NCI-H446 (cell line): ENCODE data around the gene FERD3L.

ENCODE experiments used
- DNase-seq, 2 experiments: peaks; one replicate each; lab custom pipeline; 2025; lab: John Stamatoyannopoulos, UW

FERD3L gene

DNA sequence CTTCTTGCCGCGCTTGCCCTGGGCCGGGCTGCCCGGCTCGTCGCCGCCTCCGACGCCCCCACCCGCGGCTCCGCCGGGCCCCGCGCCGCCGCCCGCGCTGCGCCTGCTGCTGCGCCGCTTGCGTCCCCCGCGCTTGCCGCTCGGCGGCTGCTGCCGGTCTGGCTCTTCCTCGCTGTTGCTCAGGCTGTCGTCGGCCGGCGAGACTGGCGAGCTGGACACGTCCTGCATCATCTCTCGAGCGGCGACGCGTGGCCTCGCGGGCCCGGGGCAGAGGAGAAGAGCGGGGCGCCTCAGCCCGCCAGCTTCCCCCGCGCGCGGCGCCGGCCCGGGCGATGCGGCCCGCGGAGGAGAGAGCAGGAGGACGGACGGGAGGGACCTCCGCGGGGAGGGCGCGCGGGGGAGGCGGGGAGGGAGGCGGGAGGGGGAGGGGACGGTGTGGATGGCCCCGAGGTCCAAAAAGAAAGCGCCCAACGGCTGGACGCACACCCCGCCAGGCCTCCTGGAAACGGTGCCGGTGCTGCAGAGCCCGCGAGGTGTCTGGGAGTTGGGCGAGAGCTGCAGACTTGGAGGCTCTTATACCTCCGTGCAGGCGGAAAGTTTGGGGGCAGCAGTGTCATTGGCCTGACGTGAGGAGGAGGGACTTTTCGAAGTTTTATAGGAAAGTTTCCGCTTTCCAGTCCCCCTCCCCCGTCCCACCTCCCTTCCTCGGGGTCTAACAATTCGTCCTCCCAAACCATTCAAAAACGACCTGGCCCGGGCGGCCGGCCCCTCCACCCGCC lies 27.9 kb downstream of the FERD3L start, which contains the start of gene TWIST1:
TWIST1 (minus strand) TSS at position 546 of the 779 bp plus-strand sequence; CDS start at position 231, 315 bp downstream.
- peak in 1 of 2 experiments; percentile 64 for DNase-seq

DNA sequence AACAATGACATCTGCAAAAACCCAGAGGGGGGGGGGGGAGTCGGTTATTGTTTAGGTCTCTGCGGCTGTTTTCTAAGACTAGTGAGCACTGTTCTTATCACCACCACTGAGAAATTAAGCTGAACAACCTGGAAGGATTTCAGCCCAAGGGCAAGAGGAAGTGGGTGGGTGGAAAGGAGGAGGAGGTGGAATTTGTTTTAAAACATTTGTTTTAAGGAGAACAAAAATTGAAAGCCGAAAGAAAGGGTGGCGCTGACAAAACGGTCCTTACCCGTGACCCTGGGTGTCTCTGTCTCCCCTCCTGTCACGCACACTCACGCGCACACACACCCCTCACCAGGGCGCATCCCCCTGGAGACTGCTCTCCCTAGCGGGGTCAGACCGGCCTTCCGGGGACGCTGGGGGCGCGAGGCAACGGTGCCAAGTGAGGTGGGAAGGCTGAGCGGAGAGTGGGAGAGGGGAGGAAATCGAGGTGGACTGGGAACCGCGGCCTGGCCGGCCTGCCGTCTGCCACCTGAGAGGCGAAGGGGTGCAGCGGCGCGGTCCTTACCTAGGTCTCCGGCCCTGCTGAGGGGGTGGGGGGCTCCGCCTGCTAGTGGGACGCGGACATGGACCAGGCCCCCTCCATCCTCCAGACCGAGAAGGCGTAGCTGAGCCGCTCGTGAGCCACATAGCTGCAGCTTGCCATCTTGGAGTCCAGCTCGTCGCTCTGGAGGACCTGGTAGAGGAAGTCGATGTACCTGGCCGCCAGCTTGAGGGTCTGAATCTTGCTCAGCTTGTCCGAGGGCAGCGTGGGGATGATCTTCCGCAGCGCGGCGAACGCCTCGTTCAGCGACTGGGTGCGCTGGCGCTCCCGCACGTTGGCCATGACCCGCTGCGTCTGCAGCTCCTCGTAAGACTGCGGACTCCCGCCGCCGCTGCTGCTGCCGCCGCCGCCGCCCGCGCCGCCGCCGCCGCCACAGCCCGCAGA lies 28.8 kb downstream of the FERD3L start:
- DNase-seq, result peak; percentile 27 to 44

DNA sequence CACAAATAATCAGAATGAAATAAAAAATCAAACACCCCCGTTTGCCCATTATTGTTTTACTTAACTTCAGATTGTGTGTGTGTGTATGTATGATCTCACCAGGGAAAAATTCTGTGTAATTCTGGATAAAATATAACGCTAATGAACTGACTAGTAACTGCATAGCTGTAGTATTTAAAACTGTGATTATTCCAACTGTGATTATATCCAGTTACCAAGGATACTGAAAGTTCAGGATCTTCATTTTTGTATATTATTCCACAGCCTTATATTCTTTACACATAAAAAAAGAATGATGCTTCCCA lies 30.7 kb downstream of the FERD3L start:
- no peak for DNase-seq

DNA sequence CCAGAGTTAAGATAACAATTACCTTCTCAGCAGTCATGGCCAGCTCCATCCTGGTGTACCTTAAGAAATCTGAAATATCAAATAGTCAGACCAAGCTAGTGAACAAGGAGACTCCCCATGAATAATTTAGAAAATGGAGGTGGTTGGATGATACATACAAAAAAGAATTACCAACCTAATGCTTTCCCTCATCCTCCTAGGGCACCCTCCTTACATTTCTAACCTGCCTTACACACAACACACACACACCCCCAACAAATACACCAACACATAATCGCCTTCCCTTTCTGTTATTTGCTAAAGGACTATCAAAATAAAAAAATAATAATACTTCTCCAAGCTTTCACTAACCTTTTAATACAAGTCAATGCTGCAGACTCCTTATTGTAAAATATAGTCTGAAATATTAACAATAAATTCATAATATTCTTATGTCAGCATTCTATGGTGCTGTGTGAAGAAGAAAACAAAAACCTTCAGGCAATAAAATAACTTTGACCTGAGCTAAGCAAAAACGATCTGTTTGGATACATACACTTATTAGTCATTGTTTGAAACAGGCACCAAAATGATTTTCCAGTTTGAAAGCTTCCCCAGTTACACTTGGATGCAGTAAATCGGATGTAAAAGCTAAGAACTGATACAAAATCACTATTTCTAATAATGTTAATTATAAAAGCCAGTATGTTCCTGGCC lies 31.2 kb downstream of the FERD3L start:
- no peak for DNase-seq

DNA sequence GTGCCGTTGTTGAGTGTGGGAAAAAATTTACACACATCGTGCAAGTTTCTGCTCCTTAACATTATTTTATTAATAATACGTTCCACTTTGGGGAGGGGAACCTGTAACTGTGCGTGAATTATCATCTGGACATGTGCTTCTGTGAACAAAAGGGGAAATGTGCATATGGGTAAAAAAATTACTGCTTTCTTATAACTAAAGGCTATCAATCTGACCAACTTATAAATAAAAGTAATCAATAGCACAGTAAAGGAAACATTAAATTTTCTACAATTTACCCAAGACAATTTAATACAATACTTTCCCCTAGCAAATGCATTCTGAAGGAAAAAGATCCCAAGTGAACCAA lies 32.2 kb downstream of the FERD3L start:
- no peak for DNase-seq

DNA sequence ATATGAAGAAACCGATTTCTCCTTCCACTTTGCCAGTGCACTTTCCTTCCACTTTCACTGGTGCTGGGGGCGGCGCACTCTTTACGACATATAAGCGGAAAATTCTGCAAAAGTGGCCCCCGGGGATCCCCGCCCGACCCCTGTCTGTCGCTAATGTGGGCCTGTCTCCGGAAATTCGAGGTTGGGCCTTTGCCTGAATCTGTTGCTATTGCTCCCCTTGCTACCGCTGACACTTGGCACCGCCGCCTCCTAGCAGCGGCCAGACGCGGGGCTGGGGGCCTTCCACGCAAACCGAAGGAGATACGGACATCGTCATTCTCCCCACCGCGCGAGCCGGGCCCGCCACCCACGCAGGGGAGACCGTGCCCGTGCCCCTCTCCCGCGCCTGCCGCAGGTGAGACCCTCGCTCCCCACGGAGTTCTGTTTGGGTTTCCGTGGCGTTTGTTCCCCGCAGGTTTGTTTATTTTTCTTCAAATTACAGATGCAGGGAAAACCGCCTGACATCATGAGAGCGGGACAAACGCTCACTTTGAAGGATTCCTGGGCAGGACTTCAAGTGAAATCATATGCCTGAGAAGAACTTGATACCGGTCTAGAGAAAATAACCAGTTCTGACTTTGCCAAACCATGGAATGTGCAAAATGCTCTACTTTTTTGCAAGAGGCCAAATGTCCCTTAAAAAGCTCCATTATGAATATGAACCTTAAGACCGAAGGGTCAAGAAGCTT lies 32.8 kb downstream of the FERD3L start:
- no peak for DNase-seq

DNA sequence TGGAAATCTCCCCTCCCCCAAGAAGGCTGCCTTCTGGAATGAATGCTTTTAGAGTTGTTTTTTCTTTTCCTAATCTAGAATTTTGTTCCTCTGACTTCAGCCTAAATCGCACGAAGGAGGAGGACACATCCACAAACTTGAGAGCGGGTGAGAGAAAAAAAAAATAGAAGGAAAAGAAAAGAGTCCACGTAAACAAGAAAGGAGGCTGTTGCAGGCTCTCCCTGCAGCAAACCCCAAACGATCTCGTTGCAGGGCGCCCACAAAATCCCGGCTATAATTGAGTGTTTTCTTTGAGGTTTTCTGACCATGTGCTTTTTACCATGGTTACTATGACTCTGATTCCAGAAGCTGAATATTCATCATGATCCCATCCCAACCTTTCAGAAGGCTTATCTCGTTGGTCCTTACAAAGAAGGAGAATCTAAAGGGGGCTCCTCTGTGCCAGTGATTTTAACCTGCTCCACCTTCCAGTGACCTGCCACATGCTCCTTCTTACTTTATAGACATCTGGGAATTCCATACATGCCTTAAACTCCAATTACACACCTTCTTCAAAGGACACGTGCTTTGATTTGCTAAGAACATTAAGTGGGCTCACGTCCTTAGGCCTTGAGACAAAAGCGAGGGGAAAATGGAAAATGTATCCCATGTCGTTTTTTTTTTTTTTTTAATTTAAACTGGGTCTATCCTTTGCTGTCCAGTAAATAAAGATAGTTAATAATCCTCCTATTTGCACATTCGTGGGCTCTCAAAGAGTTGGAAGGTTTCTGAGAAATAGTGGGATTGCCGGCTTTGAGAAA lies 33.5 kb downstream of the FERD3L start:
- no peak for DNase-seq

DNA sequence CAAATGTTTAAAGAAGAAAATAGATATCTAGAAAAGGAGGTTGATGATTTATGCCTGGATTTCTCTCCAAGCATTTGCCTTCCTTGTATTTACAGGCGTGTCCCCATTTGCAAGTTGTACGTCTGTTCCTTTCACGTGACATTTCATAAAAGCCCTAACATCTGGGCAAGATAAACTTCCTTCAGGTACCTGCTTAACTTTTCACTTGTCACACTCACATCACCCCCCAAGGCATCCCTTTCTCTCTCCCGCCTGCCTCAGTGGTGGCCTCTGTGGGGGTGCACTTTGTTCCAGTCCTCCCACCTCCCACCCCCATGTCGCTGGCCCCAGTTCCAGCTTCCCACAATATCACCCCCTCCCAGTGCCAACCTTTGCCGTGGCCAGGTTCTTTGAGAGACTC lies 34.4 kb downstream of the FERD3L start:
- no peak for DNase-seq

DNA sequence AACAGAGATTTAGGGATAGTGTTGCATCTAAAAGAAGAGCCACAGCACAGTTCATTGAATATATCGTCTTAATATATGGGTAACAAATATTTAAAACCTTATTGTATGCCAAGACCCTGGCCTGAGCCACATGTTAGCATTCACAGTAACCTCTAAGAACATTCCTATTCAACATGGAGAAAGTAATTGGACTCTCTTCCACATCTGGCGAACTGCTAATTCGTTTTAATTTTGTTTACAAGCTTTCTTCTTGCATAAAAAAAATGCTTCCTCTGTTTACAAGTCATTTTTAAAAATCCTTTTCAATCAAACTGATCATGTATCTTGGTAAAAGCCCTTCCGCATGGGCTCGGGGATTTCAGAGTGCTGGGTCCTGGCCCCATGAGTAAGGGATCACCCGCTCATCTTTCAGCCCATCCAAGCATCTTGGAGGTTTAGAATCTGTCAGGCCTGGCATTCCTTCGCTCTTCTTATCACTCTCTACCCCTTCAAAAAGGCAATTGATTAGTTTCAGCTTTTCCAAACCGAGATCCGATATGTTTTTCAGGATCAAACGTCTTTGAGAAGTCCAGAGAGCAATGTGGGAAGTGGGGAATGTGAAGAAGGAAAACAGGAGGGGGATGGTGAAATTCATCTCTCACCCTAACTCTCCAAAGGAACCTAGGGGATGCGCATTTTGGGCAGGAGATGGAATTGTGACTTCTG lies 35.0 kb downstream of the FERD3L start:
- no peak for DNase-seq

DNA sequence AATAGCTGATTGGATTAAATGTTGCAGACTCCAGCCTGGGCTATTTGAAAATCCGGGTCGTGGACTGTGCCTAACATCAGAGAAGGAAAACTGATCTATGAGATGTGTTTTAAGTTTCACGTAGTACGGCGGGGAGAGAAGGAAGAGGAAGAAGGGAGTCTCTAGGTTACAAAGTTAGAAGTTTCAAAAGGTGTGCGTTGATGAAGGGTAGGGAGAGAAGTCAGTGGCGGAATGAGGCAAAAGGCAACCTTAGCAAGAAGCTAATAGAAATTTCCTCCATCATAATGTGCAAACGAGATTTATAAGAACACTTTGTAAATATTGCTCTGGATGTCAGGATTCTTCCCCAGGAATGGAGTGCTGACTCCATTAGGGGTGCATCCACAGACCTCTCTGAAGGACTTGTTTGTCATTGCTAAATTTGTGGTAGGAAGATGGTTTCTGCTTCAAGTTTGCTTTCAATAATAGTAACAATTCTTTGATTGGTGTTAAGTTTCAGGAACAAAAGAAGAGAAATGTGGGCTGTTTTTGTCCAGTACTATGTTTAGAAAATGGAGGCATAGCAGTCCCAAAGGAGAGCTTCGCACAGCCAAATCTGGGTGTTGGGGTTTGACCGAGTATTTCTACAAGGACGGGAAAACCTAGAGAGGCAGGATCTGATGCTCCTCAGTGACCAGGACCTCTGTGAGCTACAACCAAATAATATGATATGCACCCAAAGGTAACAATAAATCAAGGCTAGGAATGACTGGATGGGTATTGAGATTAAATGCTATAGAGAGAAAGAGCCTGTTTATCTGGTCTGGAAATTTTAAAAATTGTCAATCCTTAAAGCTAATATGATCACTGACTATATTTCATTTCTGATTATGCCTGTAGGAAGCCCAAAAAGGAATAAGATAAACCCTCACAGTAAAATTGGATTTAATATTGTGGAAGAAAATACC lies 35.9 kb downstream of the FERD3L start:
- DNase-seq, result no peak

DNA sequence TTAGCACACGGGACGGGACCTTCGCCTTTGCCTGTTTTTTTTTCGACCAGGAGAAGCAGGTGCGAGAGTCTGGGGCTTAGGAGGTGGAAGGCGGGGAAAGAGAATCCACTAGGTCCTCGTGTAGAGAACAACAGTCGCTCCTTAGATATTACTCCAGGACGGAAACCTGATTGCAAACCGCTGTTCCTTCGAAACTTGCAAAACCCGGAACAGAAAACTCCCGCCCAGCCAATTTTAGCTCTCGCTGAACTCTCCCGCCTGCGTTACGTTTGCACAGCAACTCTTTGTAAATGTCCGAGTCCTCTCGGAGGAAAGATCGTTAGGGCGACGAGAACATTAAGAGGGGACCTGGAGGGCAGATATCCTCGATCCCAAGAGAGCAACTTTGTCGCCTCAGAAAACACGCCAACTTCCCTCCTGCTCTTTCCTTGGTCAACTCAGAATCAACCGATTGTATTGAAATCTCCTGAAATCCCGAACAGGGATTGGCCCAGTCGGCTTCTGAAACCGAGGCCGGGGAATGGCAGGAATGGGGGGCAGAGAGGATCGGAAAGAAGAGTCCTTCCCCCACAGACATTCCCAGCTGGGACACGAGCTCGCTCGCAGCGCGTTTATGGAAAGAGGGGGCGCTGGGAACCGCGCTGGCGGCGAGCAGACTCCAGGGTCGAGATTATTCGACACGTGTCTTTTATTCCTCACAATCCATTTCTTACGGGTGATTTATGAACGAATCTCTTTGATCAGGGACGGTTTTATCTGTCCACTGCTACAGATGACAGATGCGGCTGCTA lies 37.7 kb downstream of the FERD3L start:
- no peak for DNase-seq

DNA sequence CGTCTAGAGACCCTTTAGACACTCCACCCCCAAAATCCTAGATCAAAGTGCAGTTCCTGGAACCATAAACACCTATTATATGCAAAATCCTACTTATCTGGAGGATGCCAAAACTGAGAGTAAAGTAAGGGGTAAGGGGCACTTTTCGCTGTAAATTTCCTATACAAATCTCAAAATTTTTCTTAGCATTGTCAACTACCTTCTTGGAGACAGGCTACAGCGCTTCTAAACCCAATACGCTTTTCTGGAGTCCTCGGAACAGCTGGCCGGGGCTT lies 38.2 kb downstream of the FERD3L start:
- no peak for DNase-seq

DNA sequence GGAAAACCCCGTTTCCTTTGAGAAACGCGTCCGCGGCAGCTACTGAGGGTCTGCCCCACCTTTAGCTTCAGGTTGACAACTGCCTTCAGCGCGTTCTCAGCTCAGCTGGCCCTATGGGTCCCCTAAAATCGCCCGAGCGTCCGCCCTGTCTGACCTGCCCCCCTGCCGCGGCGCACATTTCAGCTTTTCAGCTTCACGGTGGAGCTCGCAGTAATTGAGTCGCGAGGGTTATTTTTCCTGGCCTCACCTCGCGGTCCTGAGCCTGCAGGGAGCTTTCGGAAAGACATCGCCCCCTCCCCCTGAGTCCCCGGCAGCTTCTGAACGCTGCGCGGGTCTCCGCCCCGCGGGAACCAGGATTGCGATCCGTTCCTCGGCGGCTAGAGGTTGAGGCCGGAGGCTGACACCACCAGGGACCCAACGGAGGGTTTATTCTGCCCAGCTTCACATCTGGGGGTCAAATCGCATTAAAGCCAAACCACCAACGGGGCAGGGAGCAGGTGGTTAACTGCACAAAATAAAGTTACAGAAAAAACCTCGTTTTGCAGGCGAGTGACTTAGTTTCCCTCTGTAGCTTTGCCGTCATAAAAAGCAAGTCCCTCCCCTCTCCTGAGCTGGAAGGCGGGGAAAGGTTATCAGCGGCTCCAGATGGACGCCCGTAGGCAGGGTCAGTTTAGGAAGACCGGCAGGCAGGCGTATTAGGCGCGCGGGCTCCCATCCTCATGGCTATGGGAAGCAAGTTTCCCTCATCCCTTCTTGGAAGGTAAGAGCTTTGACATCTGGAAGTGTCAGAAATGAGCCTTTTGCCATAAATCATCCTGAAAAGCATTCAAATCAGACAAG lies 38.8 kb downstream of the FERD3L start:
- DNase-seq, result no peak

DNA sequence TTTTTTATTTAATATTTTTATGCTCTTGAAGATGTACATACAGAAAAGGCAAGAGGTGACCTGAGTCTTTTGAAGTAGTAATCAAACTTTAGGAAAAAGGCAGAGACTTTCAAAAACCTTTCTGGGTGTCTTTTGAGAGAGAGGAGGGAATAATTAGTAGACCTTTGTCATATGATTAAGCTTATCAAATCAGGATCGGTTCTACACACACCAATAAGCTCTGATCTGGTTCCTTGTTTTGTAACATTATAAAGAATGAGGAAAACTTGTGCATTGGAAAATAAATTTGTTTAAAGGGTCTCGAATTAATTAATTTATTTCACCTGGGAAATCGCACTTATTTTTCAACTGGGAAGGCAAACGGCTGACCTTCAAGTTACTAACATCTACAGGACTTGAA lies 39.7 kb downstream of the FERD3L start:
- no peak for DNase-seq

DNA sequence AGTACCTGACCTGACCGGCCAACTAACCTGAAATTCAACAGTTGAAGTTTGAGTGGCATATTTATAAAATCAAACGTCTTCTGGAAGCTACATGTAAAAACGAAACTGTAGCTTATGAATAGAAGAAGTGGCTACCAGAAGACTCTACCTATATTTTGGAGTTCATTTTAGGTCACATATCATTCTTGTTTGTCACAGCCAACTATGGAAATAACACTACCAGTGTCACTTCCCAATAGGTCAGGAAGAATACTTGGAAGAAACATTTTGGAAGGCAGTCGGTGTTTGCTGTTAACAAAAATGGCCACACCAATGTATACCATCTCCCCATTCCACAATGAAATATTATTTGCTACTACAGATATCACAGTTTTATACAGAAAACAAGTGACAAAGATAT lies 40.4 kb downstream of the FERD3L start:
- DNase-seq, result no peak

DNA sequence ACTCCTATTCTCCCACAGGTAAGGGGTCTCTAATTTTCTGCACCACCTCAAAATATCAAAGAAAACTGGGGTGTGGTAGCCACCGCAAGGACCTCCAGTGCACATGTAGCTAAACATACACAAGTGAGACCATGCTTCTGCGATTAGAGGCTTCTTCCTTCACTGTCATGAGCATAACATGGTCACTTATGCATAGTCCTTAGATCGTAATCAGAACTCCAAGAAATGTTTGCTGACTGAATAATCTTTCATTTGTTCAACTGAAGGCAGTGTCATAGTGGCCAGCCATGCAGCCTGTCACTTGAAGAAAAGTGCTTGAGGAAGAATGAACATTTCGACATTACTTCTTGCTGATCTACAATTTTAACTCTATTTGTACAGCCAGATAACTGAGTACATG lies 42.3 kb downstream of the FERD3L start:
- no peak for DNase-seq

DNA sequence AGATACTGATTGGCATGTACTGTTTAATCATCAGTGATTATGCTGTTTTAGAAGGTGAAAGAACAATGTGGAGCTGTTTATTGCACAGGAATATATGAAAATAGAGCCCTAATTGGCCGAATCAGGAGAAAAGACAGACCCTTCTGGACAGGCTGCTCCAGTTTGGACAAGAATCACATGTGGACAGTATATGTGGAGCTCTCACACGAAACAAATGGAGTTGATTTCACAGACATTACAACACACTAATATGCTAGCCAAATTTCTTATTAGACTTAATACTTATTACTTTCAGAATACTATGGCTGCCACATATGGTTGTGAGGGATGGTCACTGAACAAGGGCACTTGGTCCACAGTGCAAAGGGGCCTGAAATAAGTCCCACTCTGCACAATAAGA lies 43.3 kb downstream of the FERD3L start:
- no peak for DNase-seq

DNA sequence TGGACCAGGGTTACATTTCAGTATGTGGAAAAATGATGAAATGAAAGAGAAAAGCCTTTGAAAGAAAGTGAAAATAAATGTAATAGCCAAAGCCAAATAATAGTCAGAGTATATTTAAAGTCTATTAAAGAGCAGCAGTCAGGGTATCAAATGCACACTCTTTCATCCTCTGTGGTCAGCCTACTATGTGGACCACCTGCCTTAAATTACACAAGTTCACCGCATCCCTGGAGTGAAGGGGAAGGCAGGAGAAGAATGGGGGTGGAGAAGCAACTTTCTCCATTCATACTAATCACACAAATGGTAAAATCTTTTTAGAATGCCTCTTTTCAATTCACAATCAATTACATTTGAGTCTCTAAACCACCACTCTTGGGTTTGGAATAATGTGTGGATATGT lies 43.7 kb downstream of the FERD3L start:
- no peak for DNase-seq
